Measurements from ENCODE around the gene OR10J4. TPM values are rescaled to one million over a fixed set of nuclear protein-coding genes. Genes with fewer than 3 reads are reported as not detected.

Gene OR10J4
- total RNA-seq, 1 experiment from 2014 or later = not detected

- Mint-ChIP-seq H3K27ac (ENCODE audit: unreplicated experiment) (no peak overlapping the region), H3K27me3 (ENCODE audit: unreplicated experiment) (no peaks in the 10 kb centered on the region), H3K4me1 (ENCODE audit: low read depth, unreplicated experiment) (no peaks in the 10 kb centered on the region), H3K4me3 (ENCODE audit: low read depth, unreplicated experiment) (no peak overlapping the region), H3K36me3 (ENCODE audit: insufficient read depth, unreplicated experiment) (no peaks in the 10 kb centered on the region), H3K9me3 (ENCODE audit: low read depth, unreplicated experiment) (peaks cover 8% of the 10 kb centered on the region)
- intact Hi-C loops (cut with micrococcal nuclease; ENCODE audit: unreplicated experiment) = no loop called here
- no peak for DNase-seq
- CTCF ChIA-PET = no interaction called here
- TF ChIP-seq, protein P1, sequence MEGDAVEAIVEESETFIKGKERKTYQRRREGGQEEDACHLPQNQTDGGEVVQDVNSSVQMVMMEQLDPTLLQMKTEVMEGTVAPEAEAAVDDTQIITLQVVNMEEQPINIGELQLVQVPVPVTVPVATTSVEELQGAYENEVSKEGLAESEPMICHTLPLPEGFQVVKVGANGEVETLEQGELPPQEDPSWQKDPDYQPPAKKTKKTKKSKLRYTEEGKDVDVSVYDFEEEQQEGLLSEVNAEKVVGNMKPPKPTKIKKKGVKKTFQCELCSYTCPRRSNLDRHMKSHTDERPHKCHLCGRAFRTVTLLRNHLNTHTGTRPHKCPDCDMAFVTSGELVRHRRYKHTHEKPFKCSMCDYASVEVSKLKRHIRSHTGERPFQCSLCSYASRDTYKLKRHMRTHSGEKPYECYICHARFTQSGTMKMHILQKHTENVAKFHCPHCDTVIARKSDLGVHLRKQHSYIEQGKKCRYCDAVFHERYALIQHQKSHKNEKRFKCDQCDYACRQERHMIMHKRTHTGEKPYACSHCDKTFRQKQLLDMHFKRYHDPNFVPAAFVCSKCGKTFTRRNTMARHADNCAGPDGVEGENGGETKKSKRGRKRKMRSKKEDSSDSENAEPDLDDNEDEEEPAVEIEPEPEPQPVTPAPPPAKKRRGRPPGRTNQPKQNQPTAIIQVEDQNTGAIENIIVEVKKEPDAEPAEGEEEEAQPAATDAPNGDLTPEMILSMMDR (IDR thresholded peaks at IDR 0.05; ENCODE audit: unreplicated experiment) = no peak
- BruUV-seq (replicated peaks) = no TSS peak
These were observed 42.9 kb downstream of the OR10J4 start for GRCh38 chr1:159474926-159475325.

Other genes with a start within 250 kb of the OR10J4 start
- not detected in 2 replicates for gene ACKR1, start 227.3 kb upstream of the OR10J4 start, total RNA-seq (2022)
- gene FCER1A, start 129.9 kb upstream of the OR10J4 start, total RNA-seq (2022) = not detected in 2 replicates
- gene OR10J1, start 7.5 kb downstream of the OR10J4 start, total RNA-seq (2022) = not detected in 2 replicates
- not detected in 2 replicates for gene OR10J5, start 103.8 kb downstream of the OR10J4 start, total RNA-seq (2022)
- 0.66 TPM in 1 of 2 replicates, not detected in the other for gene APCS, start 155.6 kb downstream of the OR10J4 start, total RNA-seq (2022)